Measurements from ENCODE around the gene LYST. TPM values are rescaled to one million over a fixed set of nuclear protein-coding genes. Genes with fewer than 3 reads are reported as not detected.

LYST gene
- total RNA-seq, 2 donors from 2014 or later, result 68.8 to 91.2 TPM

GRCh38 chr1:235714205-235714897 lies 152.4 kb downstream of the LYST start:
- ATAC-seq (no peak), DNase-seq (ENCODE audit: low spot score) (no peak)
- H3K27me3 Mint-ChIP-seq, result no peaks in the 10 kb centered on the region
- no peaks in the 10 kb centered on the region for H3K9me3 Mint-ChIP-seq
- no peak overlapping the region for H3K4me3 Mint-ChIP-seq
- H3K36me3 Mint-ChIP-seq, result no peaks in the 10 kb centered on the region
- H3K27ac Mint-ChIP-seq, result no peak overlapping the region
- H3K4me1 Mint-ChIP-seq (ENCODE audit: low read depth in 2 of 2), result no peaks in the 10 kb centered on the region

- peaks cover 12% of the 10 kb centered on the region for H3K36me3 Mint-ChIP-seq
- H3K27me3 Mint-ChIP-seq, result no peaks in the 10 kb centered on the region
- no peak overlapping the region for H3K27ac Mint-ChIP-seq
- H3K4me1 Mint-ChIP-seq (ENCODE audit: low read depth in 2 of 2), result no peaks in the 10 kb centered on the region
- DNase-seq (ENCODE audit: low spot score), result no peak
- H3K9me3 Mint-ChIP-seq, result no peaks in the 10 kb centered on the region
- no peak for ATAC-seq
- no peak overlapping the region for H3K4me3 Mint-ChIP-seq
Observed at GRCh38 chr1:235712812-235713211, 153.9 kb downstream of the LYST start.

DNA sequence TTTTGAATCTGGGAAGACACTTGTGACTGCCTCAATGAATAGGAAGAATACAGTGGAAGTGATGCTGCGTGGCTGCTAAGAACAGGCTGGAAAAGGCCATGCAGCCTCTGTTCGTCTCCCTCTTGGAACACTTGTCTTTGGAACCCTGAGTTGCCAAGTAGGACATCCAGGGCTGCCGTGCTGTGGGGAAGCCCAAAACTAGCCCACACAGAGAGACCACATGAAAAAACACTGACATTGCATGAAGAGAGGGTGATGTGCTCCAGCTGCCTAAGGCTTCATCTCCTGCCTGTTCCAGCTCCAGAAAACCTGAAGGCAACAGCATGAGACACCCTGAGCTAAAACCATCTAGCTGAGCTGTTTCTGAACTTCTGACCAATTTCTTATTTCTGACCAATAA lies 156.0 kb downstream of the LYST start:
- DNase-seq (ENCODE audit: low spot score), result no peak
- no peak overlapping the region for H3K4me3 Mint-ChIP-seq
- peaks cover 12% of the 10 kb centered on the region for H3K36me3 Mint-ChIP-seq
- H3K4me1 Mint-ChIP-seq (ENCODE audit: low read depth in 2 of 2), result no peaks in the 10 kb centered on the region
- H3K27ac Mint-ChIP-seq, result no peak overlapping the region
- H3K27me3 Mint-ChIP-seq, result no peaks in the 10 kb centered on the region
- ATAC-seq, result no peak
- no peaks in the 10 kb centered on the region for H3K9me3 Mint-ChIP-seq

- Mint-ChIP-seq H3K36me3 (peaks cover 12% of the 10 kb centered on the region), H3K27ac (no peak overlapping the region), H3K4me3 (no peak overlapping the region), H3K27me3 (no peaks in the 10 kb centered on the region), H3K9me3 (no peaks in the 10 kb centered on the region), H3K4me1 (ENCODE audit: low read depth in 2 of 2) (no peaks in the 10 kb centered on the region)
- DNase-seq (ENCODE audit: low spot score) (no peak), ATAC-seq (no peak)
Observed at GRCh38 chr1:235709018-235709417, 157.7 kb downstream of the LYST start.

DNA sequence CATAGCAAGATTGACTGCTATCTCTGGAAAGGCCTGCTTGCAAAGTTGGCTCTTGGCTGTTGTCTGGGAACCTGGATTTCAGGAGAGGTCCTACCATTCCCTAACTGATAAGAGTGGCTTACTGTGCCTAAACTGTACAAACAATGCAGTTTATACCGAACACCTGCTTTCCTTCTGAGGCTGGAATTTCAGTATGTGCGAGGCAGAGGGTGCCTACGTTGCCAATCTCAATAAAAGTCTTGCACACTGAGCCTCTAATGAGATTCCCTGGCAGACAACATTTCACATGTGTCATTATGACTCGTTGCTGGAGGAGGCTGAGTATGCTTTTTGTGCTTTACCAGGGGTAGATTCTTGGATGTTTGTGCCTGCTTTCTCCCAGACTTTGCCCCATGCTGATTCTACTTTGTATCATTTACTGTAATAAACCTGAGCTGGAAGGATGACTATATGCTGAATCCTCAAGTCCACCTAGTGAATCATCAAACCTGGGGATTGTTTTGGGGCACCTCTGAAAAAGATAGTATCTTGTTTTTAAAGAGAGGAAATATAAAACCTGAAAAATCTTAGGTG lies 158.2 kb downstream of the LYST start:
- Mint-ChIP-seq H3K27ac (no peak overlapping the region), H3K36me3 (peaks cover 12% of the 10 kb centered on the region), H3K4me1 (ENCODE audit: low read depth in 2 of 2) (peaks cover 0 to 3% of the 10 kb centered on the region in 2 donors), H3K27me3 (no peaks in the 10 kb centered on the region), H3K9me3 (no peaks in the 10 kb centered on the region), H3K4me3 (no peak overlapping the region)
- DNase-seq (ENCODE audit: low spot score), result no peak
- ATAC-seq, result no peak

DNA sequence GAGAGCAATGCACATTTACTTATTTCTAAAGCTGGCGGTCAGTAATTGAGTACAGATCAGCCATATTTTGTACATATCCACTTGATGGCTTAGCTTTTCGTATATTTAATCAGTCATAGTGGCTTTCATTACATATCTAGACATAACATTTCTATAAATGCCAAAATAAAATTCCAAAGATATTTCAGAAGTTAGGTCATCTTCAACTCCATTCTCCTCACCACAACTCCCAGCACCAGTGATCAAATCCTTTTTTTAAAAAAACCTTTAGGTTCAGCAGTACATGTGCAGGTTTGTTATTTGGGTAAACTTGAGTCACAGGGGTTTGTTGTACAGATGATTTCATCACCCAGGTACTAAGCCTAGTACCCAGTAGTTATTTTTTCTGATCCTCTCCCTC lies 163.2 kb downstream of the LYST start:
- Mint-ChIP-seq H3K9me3 (no peaks in the 10 kb centered on the region), H3K4me3 (no peak overlapping the region), H3K36me3 (peaks cover 35% of the 10 kb centered on the region), H3K27ac (no peak overlapping the region), H3K27me3 (no peaks in the 10 kb centered on the region), H3K4me1 (ENCODE audit: low read depth in 2 of 2) (peaks cover 3 to 5% of the 10 kb centered on the region in 2 donors)
- ATAC-seq (no peak), DNase-seq (ENCODE audit: low spot score) (no peak)

GRCh38 chr1:235702412-235702811 lies 164.3 kb downstream of the LYST start:
- Mint-ChIP-seq H3K36me3 (peaks cover 34% of the 10 kb centered on the region), H3K27me3 (no peaks in the 10 kb centered on the region), H3K9me3 (no peaks in the 10 kb centered on the region), H3K4me3 (no peak overlapping the region), H3K27ac (no peak overlapping the region), H3K4me1 (ENCODE audit: low read depth in 2 of 2) (peaks cover 7 to 9% of the 10 kb centered on the region in 2 donors)
- ATAC-seq (no peak), DNase-seq (ENCODE audit: low spot score) (no peak)

DNA sequence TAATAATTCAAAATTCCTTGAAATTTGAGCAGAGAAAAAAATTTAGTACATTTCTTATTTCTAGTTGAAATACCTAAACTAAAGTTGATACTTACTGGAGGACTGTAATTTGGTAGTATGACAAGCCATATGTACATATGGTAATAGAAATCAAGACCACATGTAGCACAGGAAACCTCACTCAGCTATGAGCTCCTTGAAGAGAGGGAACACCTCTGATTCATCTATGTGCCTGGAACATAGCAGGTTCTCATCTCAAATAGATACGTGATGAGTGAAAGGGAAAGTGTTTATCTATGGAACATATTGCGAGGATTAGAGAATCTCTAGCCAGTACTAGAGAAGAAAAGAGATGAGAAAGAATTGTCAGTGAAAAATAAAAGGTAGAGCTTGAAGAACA lies 169.2 kb downstream of the LYST start:
- Mint-ChIP-seq H3K4me3 (peak overlapping the region; percentile 18), H3K27me3 (no peaks in the 10 kb centered on the region), H3K9me3 (no peaks in the 10 kb centered on the region), H3K27ac (no peak overlapping the region), H3K4me1 (ENCODE audit: low read depth in 2 of 2) (peaks cover 6 to 12% of the 10 kb centered on the region in 2 donors), H3K36me3 (peaks cover 43% of the 10 kb centered on the region)
- no peak for DNase-seq (ENCODE audit: low spot score)
- peak; percentile 81 to 97 for ATAC-seq

DNA sequence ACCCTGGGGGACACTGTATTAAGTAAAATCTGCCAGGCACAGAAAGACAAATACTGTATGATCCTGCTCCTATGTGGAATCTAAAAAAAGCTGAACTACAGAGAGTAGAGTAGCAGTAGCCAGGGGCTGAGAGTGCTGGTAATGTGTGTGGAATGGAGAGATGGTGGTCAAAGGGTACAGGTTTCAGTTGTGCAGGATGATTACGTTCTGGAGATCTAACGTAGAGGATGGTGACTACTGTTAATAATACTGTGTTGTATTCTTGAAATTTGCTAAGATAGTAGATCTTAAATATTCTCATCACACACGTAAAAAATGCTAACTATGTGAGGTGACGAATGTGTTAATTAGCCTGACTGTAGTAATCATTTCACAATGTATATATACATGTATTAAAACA lies 177.3 kb downstream of the LYST start:
- Mint-ChIP-seq H3K9me3 (no peaks in the 10 kb centered on the region), H3K27me3 (no peaks in the 10 kb centered on the region), H3K4me3 (no peak overlapping the region), H3K36me3 (peaks cover 22% of the 10 kb centered on the region), H3K27ac (no peak overlapping the region), H3K4me1 (ENCODE audit: low read depth in 2 of 2) (no peaks in the 10 kb centered on the region)
- no peak for ATAC-seq
- no peak for DNase-seq (ENCODE audit: low spot score)

- ATAC-seq (no peak), DNase-seq (ENCODE audit: low spot score) (no peak)
- Mint-ChIP-seq H3K4me1 (ENCODE audit: low read depth in 2 of 2) (no peaks in the 10 kb centered on the region), H3K27me3 (no peaks in the 10 kb centered on the region), H3K27ac (no peak overlapping the region), H3K9me3 (no peaks in the 10 kb centered on the region), H3K4me3 (no peak overlapping the region), H3K36me3 (peaks cover 24% of the 10 kb centered on the region)
Observed at GRCh38 chr1:235688096-235688495, 178.6 kb downstream of the LYST start.

DNA sequence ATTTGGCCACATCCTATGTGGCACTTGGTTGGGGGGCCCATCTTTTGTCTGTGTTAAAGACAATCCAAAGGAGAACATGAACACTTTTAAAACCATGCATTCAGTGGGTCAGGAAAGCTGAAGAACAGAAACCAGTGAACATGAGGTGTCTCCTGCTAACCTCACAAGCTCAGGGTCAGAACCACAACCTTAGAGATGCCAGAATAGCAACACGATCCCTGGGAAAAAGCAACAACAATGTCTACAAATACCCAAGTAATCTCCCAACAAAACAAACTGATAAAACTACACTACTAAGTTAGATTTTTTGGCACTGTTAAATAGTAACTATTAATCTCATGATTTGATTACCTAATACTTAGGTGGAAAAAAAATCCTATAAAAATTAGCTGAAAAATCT lies 183.1 kb downstream of the LYST start:
- no peaks in the 10 kb centered on the region for H3K27me3 Mint-ChIP-seq
- H3K27ac Mint-ChIP-seq, result no peak overlapping the region
- H3K4me1 Mint-ChIP-seq (ENCODE audit: low read depth in 2 of 2), result peaks cover 5 to 6% of the 10 kb centered on the region in 2 donors
- H3K4me3 Mint-ChIP-seq, result no peak overlapping the region
- DNase-seq (ENCODE audit: low spot score), result no peak
- H3K9me3 Mint-ChIP-seq, result no peaks in the 10 kb centered on the region
- H3K36me3 Mint-ChIP-seq, result peaks cover 30% of the 10 kb centered on the region
- no peak for ATAC-seq

DNA sequence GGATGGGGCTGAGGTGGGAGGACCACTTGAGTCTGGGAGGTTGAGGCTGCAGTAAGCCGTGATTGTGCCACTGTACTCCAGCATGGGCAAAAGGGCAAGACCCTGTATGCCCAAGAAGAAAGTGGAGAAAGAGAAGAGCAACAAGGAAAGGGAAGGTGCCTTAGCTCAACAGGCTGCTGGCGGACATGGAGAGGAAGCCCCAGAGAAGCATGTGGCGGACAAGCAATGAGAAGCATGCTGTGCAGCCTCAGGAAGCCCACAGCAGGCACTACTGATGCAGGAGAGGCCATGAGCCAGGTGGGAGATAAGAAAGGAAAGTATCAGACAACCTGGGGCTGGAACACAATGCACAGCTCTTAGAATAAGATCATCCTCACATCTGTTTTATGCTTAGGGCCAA lies 184.5 kb downstream of the LYST start:
- Mint-ChIP-seq H3K27ac (no peak overlapping the region), H3K36me3 (peaks cover 26% of the 10 kb centered on the region), H3K4me3 (no peak overlapping the region), H3K27me3 (no peaks in the 10 kb centered on the region), H3K9me3 (no peaks in the 10 kb centered on the region), H3K4me1 (ENCODE audit: low read depth in 2 of 2) (peaks cover 5 to 6% of the 10 kb centered on the region in 2 donors)
- DNase-seq (ENCODE audit: low spot score), result no peak
- no peak for ATAC-seq

- H3K9me3 Mint-ChIP-seq, result no peaks in the 10 kb centered on the region
- H3K36me3 Mint-ChIP-seq, result peaks cover 41% of the 10 kb centered on the region
- H3K27me3 Mint-ChIP-seq, result no peaks in the 10 kb centered on the region
- no peak overlapping the region for H3K4me3 Mint-ChIP-seq
- no peak for ATAC-seq
- DNase-seq (ENCODE audit: low spot score), result no peak
- peaks cover 5 to 6% of the 10 kb centered on the region in 2 donors for H3K4me1 Mint-ChIP-seq (ENCODE audit: low read depth in 2 of 2)
- H3K27ac Mint-ChIP-seq, result no peak overlapping the region
Observed at GRCh38 chr1:235679644-235680043, 187.1 kb downstream of the LYST start.

DNA sequence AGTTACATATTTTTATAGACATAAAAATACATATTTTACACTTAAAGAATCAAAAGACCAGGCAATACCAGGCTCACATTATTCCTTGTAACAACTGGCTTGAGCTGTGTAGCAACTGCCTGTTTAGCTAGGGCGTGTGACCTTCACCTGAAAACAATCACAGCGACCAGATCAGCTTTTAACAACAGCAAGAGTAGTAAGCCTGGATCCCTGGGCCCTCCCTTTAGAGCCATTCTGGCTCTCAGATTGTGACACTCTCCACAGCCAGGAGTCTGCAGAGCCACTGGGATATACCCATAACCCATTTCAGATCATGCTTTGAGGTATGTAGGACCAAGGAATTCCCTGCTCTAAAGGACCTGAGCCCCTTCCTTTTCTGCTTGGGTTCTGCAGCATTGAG lies 187.7 kb downstream of the LYST start:
- Mint-ChIP-seq H3K4me1 (ENCODE audit: low read depth in 2 of 2) (peaks cover 5 to 6% of the 10 kb centered on the region in 2 donors), H3K27ac (no peak overlapping the region), H3K36me3 (peaks cover 44% of the 10 kb centered on the region), H3K27me3 (no peaks in the 10 kb centered on the region), H3K9me3 (no peaks in the 10 kb centered on the region), H3K4me3 (no peak overlapping the region)
- no peak for ATAC-seq
- DNase-seq (ENCODE audit: low spot score), result no peak
